Measurements from ENCODE around the gene RNF222.

Gene RNF222

DNA sequence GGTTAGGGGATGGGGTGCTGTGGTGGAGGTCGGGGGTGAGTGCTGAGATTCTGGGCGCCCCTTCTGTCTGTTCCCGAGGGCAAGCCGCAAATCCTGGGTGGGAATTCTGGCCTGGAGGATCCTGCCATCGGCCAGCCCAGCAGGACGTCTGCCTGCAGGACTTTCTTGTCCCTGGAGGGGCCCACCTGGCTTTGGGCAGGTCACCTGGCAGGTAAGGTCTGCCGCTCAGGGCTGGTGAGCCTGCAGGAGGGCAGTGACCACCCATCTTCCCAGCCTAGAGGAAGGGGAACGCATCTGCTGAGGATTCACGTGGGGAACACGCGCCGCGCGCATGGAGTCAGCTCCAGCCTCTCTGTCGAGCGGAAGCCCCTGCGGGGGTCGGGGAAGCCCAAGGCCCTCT lies 5.4 kb downstream of the RNF222 start:
- H3K4me3 ChIP-seq (ENCODE audit: low read depth, low read length), result no peak overlapping the region
- no peak for DNase-seq
- no peaks in the 10 kb centered on the region for H3K27me3 ChIP-seq (ENCODE audit: insufficient read depth, low read depth, severe bottlenecking)
- H3K36me3 ChIP-seq, result no peaks in the 10 kb centered on the region
- TF ChIP-seq CTCF (IDR thresholded peaks at IDR 0.05; ENCODE audit: low read depth, low read length), result no peak
- no peaks in the 10 kb centered on the region for H3K9me3 ChIP-seq (ENCODE audit: severe bottlenecking)
- H3K27ac ChIP-seq, result no peak overlapping the region

GRCh38 chr17:8391711-8392110 lies 5.9 kb downstream of the RNF222 start:
- Histone ChIP-seq H3K9me3 (ENCODE audit: severe bottlenecking) (no peaks in the 10 kb centered on the region), H3K4me3 (ENCODE audit: low read depth, low read length) (no peak overlapping the region), H3K27ac (no peak overlapping the region), H3K36me3 (no peaks in the 10 kb centered on the region), H3K27me3 (ENCODE audit: insufficient read depth, low read depth, severe bottlenecking) (no peaks in the 10 kb centered on the region)
- no peak for DNase-seq
- no peak for TF ChIP-seq CTCF (IDR thresholded peaks at IDR 0.05; ENCODE audit: low read depth, low read length)

DNA sequence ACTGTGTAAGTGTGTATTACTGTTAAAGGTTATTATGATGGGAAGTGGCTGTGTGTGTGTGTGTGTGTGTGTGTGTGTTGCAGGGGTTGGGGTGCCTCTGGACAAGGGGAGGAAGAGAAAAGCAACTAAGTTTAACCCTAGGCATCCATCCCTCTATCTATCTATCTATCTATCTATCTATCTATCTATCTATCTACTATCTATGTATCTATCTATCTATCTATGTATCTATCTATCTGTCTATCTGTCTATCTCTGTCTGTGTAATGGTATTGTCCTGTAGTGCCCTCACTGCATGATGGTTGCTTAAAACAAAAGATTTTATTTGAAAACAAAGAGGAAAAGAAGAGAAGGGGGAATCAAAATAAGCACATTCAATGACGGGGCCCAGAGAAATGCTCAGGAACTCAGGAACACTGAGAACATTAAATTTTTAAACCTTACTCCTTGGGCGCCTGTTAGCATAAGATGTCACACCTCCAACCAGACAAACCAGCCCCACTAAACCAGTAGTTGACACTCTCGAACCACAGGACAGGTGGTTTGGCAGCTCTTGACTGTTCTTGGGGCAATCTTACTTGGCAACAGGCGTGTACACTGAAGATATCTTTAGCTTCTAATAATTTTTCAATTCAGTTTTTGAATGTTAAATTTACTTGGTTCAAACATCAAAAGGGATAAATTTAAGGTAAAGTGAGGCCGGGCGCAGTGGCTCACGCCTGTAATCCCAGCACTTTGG lies 9.5 kb downstream of the RNF222 start:
- TF ChIP-seq CTCF (IDR thresholded peaks at IDR 0.05; ENCODE audit: low read depth, low read length), result no peak
- H3K36me3 ChIP-seq, result no peaks in the 10 kb centered on the region
- no peak for DNase-seq

GRCh38 chr17:8386841-8387240 lies 10.8 kb downstream of the RNF222 start:
- no peaks in the 10 kb centered on the region for H3K9me3 ChIP-seq (ENCODE audit: severe bottlenecking)
- 0 out of 2 replicates have a peak overlapping the region, but pooled peaks have one; percentile 8 for H3K27ac ChIP-seq
- no peaks in the 10 kb centered on the region for H3K27me3 ChIP-seq (ENCODE audit: insufficient read depth, low read depth, severe bottlenecking)
- DNase-seq, result no peak
- peaks cover 3% of the 10 kb centered on the region for H3K36me3 ChIP-seq
- TF ChIP-seq CTCF (IDR thresholded peaks at IDR 0.05; ENCODE audit: low read depth, low read length), result no peak
- no peak overlapping the region for H3K4me3 ChIP-seq (ENCODE audit: low read depth, low read length)

More for the DNA sequence above, 9.5 kb downstream of the RNF222 start:
- Histone ChIP-seq H3K9me3 (ENCODE audit: severe bottlenecking) (no peaks in the 10 kb centered on the region), H3K27me3 (ENCODE audit: insufficient read depth, low read depth, severe bottlenecking) (no peaks in the 10 kb centered on the region), H3K4me3 (ENCODE audit: low read depth, low read length) (no peak overlapping the region), H3K27ac (no peak overlapping the region)

DNA sequence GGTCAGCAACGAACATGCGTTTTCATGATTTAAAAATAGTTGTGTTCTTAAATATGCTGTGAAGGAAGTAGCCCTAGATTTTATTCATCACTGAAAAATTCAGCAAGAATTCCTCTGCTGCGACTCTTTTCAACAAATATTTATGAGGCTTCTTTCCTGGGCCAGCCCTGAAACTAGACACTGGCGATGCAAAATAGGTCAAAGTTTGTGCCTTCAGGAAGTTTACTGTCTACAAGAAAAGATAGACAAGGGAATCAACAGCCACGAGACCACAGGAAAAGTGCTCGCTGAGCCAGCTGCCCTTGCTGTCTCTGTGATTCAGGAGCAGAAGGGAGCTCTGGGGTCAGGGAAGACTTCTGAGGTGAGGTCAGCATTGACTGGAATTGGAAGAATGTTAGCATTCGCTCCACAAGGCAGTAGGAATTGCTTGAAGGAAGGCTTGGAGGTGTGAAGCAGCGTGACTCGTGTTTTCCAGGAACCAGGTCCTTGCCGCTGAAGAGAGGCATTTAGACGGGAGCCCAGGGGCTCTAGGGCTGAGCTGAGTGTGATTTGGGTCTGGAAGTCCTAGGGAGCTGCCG lies 12.7 kb downstream of the RNF222 start:
- Histone ChIP-seq H3K27me3 (ENCODE audit: insufficient read depth, low read depth, severe bottlenecking) (no peaks in the 10 kb centered on the region), H3K4me3 (ENCODE audit: low read depth, low read length) (no peak overlapping the region), H3K27ac (no peak overlapping the region), H3K9me3 (ENCODE audit: severe bottlenecking) (no peaks in the 10 kb centered on the region), H3K36me3 (peaks cover 22% of the 10 kb centered on the region)
- no peak for TF ChIP-seq CTCF (IDR thresholded peaks at IDR 0.05; ENCODE audit: low read depth, low read length)
- no peak for DNase-seq
